ENCODE measurements around the gene DLG5.

GRCh38 chr10:77837925-77838595 is 88.5 kb downstream of the DLG5 start:
- TF ChIP-seq CTCF (IDR thresholded peaks at IDR 0.05; ENCODE audit: insufficient read depth, low read depth, low read length) (no peak), EZH2 (IDR thresholded peaks at IDR 0.05; ENCODE audit: insufficient read depth, low read length) (no peak)

Data from astrocyte (in vitro differentiated cells and primary cell).